AG04449 (cell line): ENCODE data around the gene ARV1.

Source experiments
- CTCF ChIA-PET: fragments of 350-600 bp; formaldehyde crosslinking; extraction: SDS; loops from one replicate; lab custom pipeline; 2021; ENCODE audit warnings: antibody characterized with exemption; lab: Yijun Ruan, JAX
- POLR2A ChIA-PET: fragments of 400-600, 350-600 bp; formaldehyde crosslinking; extraction: SDS; loops from one replicate; lab custom pipeline; 2020; ENCODE audit warnings: antibody characterized with exemption, inconsistent platforms; lab: Yijun Ruan, JAX
- DNase-seq: peaks from one replicate; pipeline ENCODE4 v3.0.0-alpha.2; 2010; ENCODE audit warnings: low read depth, low spot score
- H3K4me3 ChIP-seq: 2 replicates; pipeline ENCODE4 v1.5.1; 2011; ENCODE audit warnings: low read depth, mild to moderate bottlenecking, control low read depth, low read length
- CTCF ChIP-seq: IDR thresholded peaks from one replicate; pipeline ENCODE4 v1.5.1; 2011; ENCODE audit warnings: mild to moderate bottlenecking, moderate library complexity, low read length, control low read depth, inconsistent platforms; ENCODE audit not compliant: insufficient read depth; ENCODE audit errors: missing control alignments

Gene ARV1

GRCh38 chr1:231032963-231033362, 54.1 kb downstream of the ARV1 start:
- ChIA-PET POLR2A (interaction anchor here (0.6 kb wide), 1 partner anchor 173 kb away, joined by 3 read pairs; no protein-coding TSS in a partner anchor), CTCF (no interaction called here)
- H3K4me3 ChIP-seq = no peak overlapping the region
- no peak for DNase-seq
- TF ChIP-seq CTCF = no peak

- TF ChIP-seq CTCF = no peak
- CTCF ChIA-PET = interaction anchor here (0.8 kb wide), 1 partner anchor 179 kb away, joined by 3 read pairs; no protein-coding TSS in a partner anchor
- no peak for DNase-seq
- no peak overlapping the region for H3K4me3 ChIP-seq
- POLR2A ChIA-PET = no interaction called here
These were observed 56.9 kb downstream of the ARV1 start for GRCh38 chr1:231035799-231036198.

GRCh38 chr1:231036416-231036815, 57.5 kb downstream of the ARV1 start:
- ChIA-PET POLR2A (no interaction called here), CTCF (interaction anchor here (1.2 kb wide), 1 partner anchor 20 kb away, joined by 5 read pairs; no protein-coding TSS in a partner anchor)
- TF ChIP-seq CTCF = no peak
- no peak for DNase-seq
- H3K4me3 ChIP-seq = no peak overlapping the region

- TF ChIP-seq CTCF = no peak
- no peak overlapping the region for H3K4me3 ChIP-seq
- ChIA-PET CTCF (interaction anchor here (0.6 to 2.6 kb wide), 11 partner anchors 8 to 239 kb away, joined by 3 to 9 read pairs (median 5); partner anchors contain the start of gene TRIM67), POLR2A (interaction anchor here (1.2 kb wide), 1 partner anchor 265 kb away, joined by 3 read pairs; no protein-coding TSS in a partner anchor)
- DNase-seq = no peak
These were observed 59.0 kb downstream of the ARV1 start for GRCh38 chr1:231037585-231038517.

- peak overlapping the region; percentile 71 for H3K4me3 ChIP-seq
- TF ChIP-seq CTCF = no peak
- CTCF ChIA-PET = interaction anchor here (1.1 to 2.6 kb wide), 7 partner anchors 9 to 241 kb away, joined by 3 to 9 read pairs (median 5); partner anchors contain the start of gene TRIM67
- DNase-seq = no peak
- POLR2A ChIA-PET = interaction anchor here (1.2 to 1.8 kb wide), 2 partner anchors 100 to 267 kb away, joined by 3 to 7 read pairs; no protein-coding TSS in a partner anchor
These were observed 60.5 kb downstream of the ARV1 start for GRCh38 chr1:231039161-231040018.
